Measurements from ENCODE around the gene FGF1.

Gene FGF1

DNA sequence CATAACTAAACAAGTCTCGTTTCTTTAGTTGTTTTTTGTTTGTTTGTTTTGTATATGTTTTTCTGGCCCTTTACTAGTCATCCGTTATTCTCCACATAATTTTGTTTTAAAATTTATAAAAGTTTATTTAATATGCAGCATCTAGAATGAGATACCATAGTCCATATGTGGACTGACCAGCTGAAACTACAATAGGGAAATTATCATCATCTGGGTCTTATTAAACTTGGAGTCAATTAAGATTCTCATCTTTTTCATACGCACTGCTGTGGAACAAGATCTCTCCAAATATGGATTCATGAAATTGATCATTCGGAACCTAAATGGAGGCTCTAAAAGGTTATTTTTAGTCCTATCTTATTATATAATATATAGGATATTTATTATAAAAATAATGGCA lies 99.3 kb downstream of the FGF1 start:
- TF ChIP-seq PAX5 (IDR thresholded peaks at IDR 0.05; ENCODE audit: insufficient read depth, low read length, severe bottlenecking) (no peak), POLR2AphosphoS5 (IDR thresholded peaks at IDR 0.05; ENCODE audit: low read depth, low read length) (no peak), POLR2A (IDR thresholded peaks at IDR 0.05; ENCODE audit: low read depth, low read length) (no peak), SPI1 (IDR thresholded peaks at IDR 0.05; ENCODE audit: low read depth, low read length) (no peak), POU2F2 (IDR thresholded peaks at IDR 0.05; ENCODE audit: low read depth, low read length) (no peak), TAF1 (IDR thresholded peaks at IDR 0.05; ENCODE audit: low read depth, low read length) (no peak)
- FAIRE-seq (no peak), DNase-seq (ENCODE audit: insufficient read length, low spot score) (no peak)

DNA sequence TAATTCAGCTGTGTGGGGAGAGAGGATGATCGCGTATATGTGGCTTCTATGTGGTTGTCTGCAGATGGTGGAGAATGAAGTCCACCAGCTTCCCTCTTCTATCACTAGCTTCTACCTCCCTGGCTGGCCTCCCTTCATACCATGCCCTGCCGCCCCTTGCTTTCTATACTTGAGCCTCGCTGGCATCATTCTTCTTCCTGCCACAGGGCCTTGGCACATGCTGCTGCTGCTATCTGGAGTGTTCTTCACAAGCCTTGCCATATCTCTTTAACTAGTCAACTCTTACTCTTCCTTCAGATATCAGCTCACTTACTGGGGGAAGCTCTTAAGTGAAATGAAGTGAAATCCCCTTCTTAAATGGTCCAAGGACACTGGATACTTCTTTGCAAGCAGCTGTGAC lies 100.4 kb downstream of the FGF1 start:
- no peak for FAIRE-seq

DNA sequence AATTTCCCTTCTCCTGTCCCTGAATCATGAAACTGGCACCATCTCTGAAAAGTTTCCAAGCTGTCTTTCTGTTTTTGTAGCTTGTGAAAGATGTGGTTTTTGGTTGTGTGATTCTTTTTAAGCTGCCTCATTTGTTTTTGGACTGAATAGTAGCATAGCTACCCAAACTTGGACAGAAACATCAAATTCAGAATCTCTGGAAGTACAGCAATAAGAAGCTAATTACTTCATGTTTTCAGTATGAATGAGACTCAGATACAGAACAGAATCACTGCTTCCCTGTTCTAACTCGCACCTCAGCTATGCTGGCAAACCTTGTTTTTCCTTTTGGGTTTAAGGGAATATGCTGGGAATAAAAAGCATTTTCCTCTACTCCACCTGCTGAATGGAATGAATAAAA lies 101.0 kb downstream of the FGF1 start:
- DNase-seq (ENCODE audit: insufficient read length, low spot score) (no peak), FAIRE-seq (no peak)
- TF ChIP-seq SPI1 (IDR thresholded peaks at IDR 0.05; ENCODE audit: low read depth, low read length), result no peak

More for the DNA sequence above, 100.4 kb downstream of the FGF1 start:
- TF ChIP-seq PAX5 (IDR thresholded peaks at IDR 0.05; ENCODE audit: insufficient read depth, low read length, severe bottlenecking) (no peak), TAF1 (IDR thresholded peaks at IDR 0.05; ENCODE audit: low read depth, low read length) (no peak), POLR2A (IDR thresholded peaks at IDR 0.05; ENCODE audit: low read depth, low read length) (no peak), POU2F2 (IDR thresholded peaks at IDR 0.05; ENCODE audit: low read depth, low read length) (no peak), POLR2AphosphoS5 (IDR thresholded peaks at IDR 0.05; ENCODE audit: low read depth, low read length) (no peak), SPI1 (IDR thresholded peaks at IDR 0.05; ENCODE audit: low read depth, low read length) (no peak)
- no peak for DNase-seq (ENCODE audit: insufficient read length, low spot score)

DNA sequence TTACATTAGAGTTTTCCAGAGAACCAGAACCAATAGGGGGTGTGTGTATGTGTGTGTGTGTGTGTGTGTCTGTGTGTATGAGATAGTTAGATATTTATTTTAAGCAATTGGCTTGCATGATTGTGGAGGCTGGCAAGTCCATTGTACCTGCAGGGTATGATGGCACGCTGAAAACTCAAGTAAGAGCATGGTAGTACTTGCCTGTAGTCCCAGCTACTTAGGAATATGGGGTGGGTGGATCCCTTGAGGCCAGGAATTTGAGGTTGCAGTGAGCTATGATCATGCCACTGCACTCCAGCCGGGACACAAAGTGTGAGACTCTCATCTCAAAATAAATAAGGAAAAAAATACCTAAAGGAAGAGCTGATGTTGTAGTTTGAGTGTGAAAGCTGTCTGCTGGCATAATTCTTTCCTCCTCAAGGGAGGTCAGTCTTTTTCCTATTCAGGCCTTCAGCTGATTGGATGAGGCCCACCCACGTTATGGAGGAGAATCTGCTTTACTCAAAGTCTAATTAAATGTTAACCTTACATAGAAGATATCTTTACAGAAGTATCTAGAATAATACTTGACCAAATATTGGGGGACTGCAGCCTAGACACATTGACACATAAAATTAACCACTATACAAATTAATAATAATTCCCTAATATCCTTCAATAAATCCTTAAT lies 107.6 kb downstream of the FGF1 start:
- no peak for TF ChIP-seq PAX5 (IDR thresholded peaks at IDR 0.05; ENCODE audit: insufficient read depth, low read length, severe bottlenecking)
- no peak for TF ChIP-seq TAF1 (IDR thresholded peaks at IDR 0.05; ENCODE audit: low read depth, low read length)
- no peak for TF ChIP-seq SPI1 (IDR thresholded peaks at IDR 0.05; ENCODE audit: low read depth, low read length)
- no peak for TF ChIP-seq POLR2A (IDR thresholded peaks at IDR 0.05; ENCODE audit: low read depth, low read length)
- TF ChIP-seq POLR2AphosphoS5 (IDR thresholded peaks at IDR 0.05; ENCODE audit: low read depth, low read length), result no peak
- no peak for TF ChIP-seq POU2F2 (IDR thresholded peaks at IDR 0.05; ENCODE audit: low read depth, low read length)
- DNase-seq (ENCODE audit: insufficient read length, low spot score) (no peak), FAIRE-seq (no peak)

DNA sequence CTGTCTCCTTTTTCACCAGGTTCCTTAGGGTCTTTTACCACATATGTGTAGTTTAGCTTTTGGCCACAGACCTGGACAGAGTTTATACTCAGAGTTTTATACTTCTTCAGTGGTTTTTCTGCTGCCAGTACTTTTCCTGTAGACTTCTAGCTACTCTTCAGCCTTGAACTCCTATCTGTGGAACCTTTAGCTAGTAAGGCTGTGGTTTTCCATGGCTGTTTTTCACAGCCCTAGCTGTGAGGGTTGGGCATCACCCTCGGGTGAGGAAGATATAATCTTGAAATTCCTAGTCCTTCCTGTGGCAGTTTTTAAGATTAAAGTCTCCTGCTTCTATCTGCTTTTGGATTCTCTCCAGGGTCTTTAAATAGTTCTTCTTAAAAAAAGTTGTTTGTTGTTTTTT lies 109.1 kb downstream of the FGF1 start:
- DNase-seq (ENCODE audit: insufficient read length, low spot score) (no peak), FAIRE-seq (no peak)

DNA sequence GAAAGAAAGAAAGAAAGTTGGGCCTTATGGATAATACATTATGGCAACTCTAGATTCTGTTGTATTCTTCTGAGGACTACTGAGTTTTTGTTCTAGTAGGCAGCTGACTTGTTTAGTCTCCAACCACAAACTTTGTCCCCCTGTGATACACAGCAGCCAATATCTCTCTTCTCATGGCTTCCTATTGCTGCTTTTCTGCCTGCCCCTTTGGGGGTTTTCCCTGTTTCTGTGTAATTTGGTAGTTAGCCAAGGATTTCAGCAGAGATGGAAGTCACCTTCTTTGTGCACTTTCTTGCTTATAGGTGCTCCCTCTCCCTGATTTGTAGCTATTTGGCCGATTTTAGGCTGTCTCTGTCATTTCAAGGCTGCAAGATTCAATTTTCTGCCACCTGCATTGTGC lies 109.6 kb downstream of the FGF1 start:
- TF ChIP-seq PAX5 (IDR thresholded peaks at IDR 0.05; ENCODE audit: insufficient read depth, low read length, severe bottlenecking) (no peak), POLR2AphosphoS5 (IDR thresholded peaks at IDR 0.05; ENCODE audit: low read depth, low read length) (no peak), TAF1 (IDR thresholded peaks at IDR 0.05; ENCODE audit: low read depth, low read length) (no peak), POU2F2 (IDR thresholded peaks at IDR 0.05; ENCODE audit: low read depth, low read length) (no peak), SPI1 (IDR thresholded peaks at IDR 0.05; ENCODE audit: low read depth, low read length) (no peak), POLR2A (IDR thresholded peaks at IDR 0.05; ENCODE audit: low read depth, low read length) (no peak)
- no peak for DNase-seq (ENCODE audit: insufficient read length, low spot score)
- no peak for FAIRE-seq

More for the DNA sequence above, 109.1 kb downstream of the FGF1 start:
- TF ChIP-seq PAX5 (IDR thresholded peaks at IDR 0.05; ENCODE audit: insufficient read depth, low read length, severe bottlenecking) (no peak), POLR2A (IDR thresholded peaks at IDR 0.05; ENCODE audit: low read depth, low read length) (no peak), TAF1 (IDR thresholded peaks at IDR 0.05; ENCODE audit: low read depth, low read length) (no peak)

DNA sequence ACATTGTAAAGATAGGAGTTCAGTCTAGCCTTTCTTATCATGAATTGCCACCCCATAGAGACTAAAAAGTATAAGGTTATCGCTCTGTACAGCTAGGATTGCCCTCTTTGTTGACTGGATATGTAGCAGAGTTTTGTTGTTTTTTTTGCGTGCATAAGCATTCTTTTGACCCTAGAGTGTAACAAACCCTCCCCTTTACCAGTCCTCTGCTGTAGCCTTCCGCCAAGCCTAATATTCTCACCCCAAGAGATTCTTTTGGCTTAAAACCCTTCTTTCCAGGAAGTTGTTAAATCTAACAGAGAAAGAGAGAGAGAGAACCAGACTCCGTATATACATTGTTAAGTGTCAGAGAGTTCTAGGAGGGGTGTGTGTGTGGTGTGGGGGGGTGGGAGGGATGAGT lies 113.9 kb downstream of the FGF1 start:
- FAIRE-seq, result no peak
- DNase-seq (ENCODE audit: insufficient read length, low spot score), result no peak
- TF ChIP-seq POLR2A (IDR thresholded peaks at IDR 0.05; ENCODE audit: low read depth, low read length) (no peak), PAX5 (IDR thresholded peaks at IDR 0.05; ENCODE audit: insufficient read depth, low read length, severe bottlenecking) (no peak)

DNA sequence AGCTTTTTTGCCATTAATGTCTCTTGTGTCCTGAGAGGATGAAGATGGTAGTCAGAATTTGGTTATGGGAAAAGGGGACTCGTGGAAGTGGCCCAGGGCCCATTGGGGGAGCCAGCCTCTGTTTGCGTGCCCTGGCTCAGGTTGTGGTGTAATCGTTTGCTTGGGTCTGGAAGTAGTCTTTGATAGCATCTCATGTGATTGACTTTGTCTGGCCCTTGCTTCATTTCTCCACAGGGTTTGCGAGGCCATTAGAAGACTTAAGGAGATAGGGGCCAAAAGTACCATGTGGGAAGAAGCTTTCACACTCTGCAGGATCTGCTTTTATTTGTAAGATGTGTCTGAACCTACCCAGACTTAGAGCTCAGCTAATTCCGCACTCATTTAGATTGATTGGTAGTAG lies 114.5 kb downstream of the FGF1 start:
- TF ChIP-seq POLR2AphosphoS5 (IDR thresholded peaks at IDR 0.05; ENCODE audit: low read depth, low read length) (no peak), TAF1 (IDR thresholded peaks at IDR 0.05; ENCODE audit: low read depth, low read length) (no peak), PAX5 (IDR thresholded peaks at IDR 0.05; ENCODE audit: insufficient read depth, low read length, severe bottlenecking) (no peak), POLR2A (IDR thresholded peaks at IDR 0.05; ENCODE audit: low read depth, low read length) (no peak), SPI1 (IDR thresholded peaks at IDR 0.05; ENCODE audit: low read depth, low read length) (no peak), POU2F2 (IDR thresholded peaks at IDR 0.05; ENCODE audit: low read depth, low read length) (no peak)
- FAIRE-seq (no peak), DNase-seq (ENCODE audit: insufficient read length, low spot score) (no peak)

DNA sequence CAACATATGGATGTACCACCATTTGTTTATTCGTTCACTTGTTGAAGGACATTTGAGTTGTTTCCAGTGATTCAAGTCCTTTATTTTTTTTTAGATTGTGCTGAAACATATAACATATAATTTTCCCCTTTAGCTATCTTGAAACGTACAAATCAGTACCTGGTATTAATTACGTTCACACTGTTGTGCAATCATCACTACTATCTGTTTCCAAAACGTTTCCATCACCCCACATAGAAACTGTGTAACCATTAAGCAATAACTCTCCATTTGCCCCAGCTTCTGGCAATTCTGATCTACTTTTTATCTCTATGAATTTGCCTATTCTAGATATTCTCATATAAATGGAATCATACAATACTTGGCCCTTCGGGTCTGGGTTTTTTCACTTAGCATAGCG lies 116.0 kb downstream of the FGF1 start:
- TF ChIP-seq POLR2AphosphoS5 (IDR thresholded peaks at IDR 0.05; ENCODE audit: low read depth, low read length) (no peak), TAF1 (IDR thresholded peaks at IDR 0.05; ENCODE audit: low read depth, low read length) (no peak), SPI1 (IDR thresholded peaks at IDR 0.05; ENCODE audit: low read depth, low read length) (no peak), PAX5 (IDR thresholded peaks at IDR 0.05; ENCODE audit: insufficient read depth, low read length, severe bottlenecking) (no peak), POU2F2 (IDR thresholded peaks at IDR 0.05; ENCODE audit: low read depth, low read length) (no peak), POLR2A (IDR thresholded peaks at IDR 0.05; ENCODE audit: low read depth, low read length) (no peak)
- DNase-seq (ENCODE audit: insufficient read length, low spot score) (no peak), FAIRE-seq (no peak)

DNA sequence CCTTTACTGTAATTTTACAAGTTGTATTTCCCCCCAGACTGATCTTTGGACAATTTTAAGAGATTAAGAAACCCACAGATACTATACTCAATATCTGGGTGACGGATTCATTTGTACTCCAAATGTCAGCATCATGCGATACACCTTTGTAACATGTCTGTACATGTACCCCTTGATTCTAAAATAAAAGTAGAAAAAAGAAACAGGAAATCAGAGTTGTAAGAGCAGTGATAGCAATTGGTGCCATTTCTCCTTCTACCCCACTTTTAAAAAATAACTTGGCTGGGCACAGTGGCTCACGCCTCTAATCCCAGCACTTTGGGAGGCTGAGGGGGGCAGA lies 116.9 kb downstream of the FGF1 start:
- TF ChIP-seq POU2F2 (IDR thresholded peaks at IDR 0.05; ENCODE audit: low read depth, low read length) (no peak), POLR2A (IDR thresholded peaks at IDR 0.05; ENCODE audit: low read depth, low read length) (no peak), SPI1 (IDR thresholded peaks at IDR 0.05; ENCODE audit: low read depth, low read length) (no peak), TAF1 (IDR thresholded peaks at IDR 0.05; ENCODE audit: low read depth, low read length) (no peak), PAX5 (IDR thresholded peaks at IDR 0.05; ENCODE audit: insufficient read depth, low read length, severe bottlenecking) (no peak), POLR2AphosphoS5 (IDR thresholded peaks at IDR 0.05; ENCODE audit: low read depth, low read length) (no peak)
- FAIRE-seq, result no peak
- DNase-seq (ENCODE audit: insufficient read length, low spot score), result no peak

Measured in GM12891 (cell line).